B cell (primary cell): ENCODE measurements around the gene BABAM2. TPM values are rescaled to one million over a fixed set of nuclear protein-coding genes. Genes with fewer than 3 reads are reported as not detected.

Experiments
- ATAC-seq: fragments of 200-7000 bp; cut with Tn5 transposase; one replicate; pipeline ENCODE4 v1.10.0; 2021; ENCODE audit warnings: low read depth, mild to moderate bottlenecking, moderate number of reproducible peaks, moderate library complexity
- CTCF ChIA-PET: fragments of 350-600 bp; sonication (Branson Sonifier 250); formaldehyde crosslinking; loops from one replicate; lab custom pipeline; 2021; ENCODE audit warnings: antibody characterized with exemption, inconsistent platforms; lab: Charles Lee
- POLR2A ChIA-PET: fragments of 350-600 bp; sonication (Branson Sonifier 250); formaldehyde crosslinking; loops from one replicate; lab custom pipeline; 2021; ENCODE audit warnings: antibody characterized with exemption; lab: Charles Lee
- DNase-seq: peaks from one replicate; pipeline ENCODE4 v3.0.0; 2013
- H2AFZ ChIP-seq: 2 replicates; pipeline ENCODE4 v1.6.1; 2012; ENCODE audit warnings: mild to moderate bottlenecking, low read depth, low read length; ENCODE audit not compliant: insufficient read depth, poor library complexity, severe bottlenecking
- H3K27ac ChIP-seq, 2 donors: 1 replicate in 1 of 2; 2 replicates in 1 of 2; pipeline ENCODE4 v1.5.1; 2012 to 2013; ENCODE audit warnings: low read length in 2 of 2, mild to moderate bottlenecking in 2 of 2, moderate library complexity in 1 of 2
- H3K27me3 ChIP-seq, 4 experiments: fragments of 200-600 bp in 1 of 4; sonication (generic) in 1 of 4; replicated peaks in 1 of 4; 1 replicate in 2 of 4; 2 replicates in 2 of 4; pipeline versions ENCODE4 v1.6.1 to v1.7.0; 2013 to 2016; ENCODE audit warnings: low read length in 3 of 4, mild to moderate bottlenecking in 2 of 4, mixed read lengths in 1 of 4, moderate library complexity in 1 of 4; ENCODE audit not compliant: insufficient read depth in 4 of 4, control insufficient read depth in 3 of 4; ENCODE audit errors: control extremely low read depth in 1 of 4
- H3K36me3 ChIP-seq, 2 experiments: replicated peaks in 1 of 2; 1 replicate in 1 of 2; 2 replicates in 1 of 2; pipeline versions ENCODE4 v1.6.1 to v1.7.1; 2013; ENCODE audit warnings: low read length in 1 of 2; ENCODE audit not compliant: insufficient read depth in 2 of 2, control insufficient read depth in 1 of 2; ENCODE audit errors: control extremely low read depth in 1 of 2, extremely low read depth in 1 of 2
- H3K4me1 ChIP-seq, 2 donors: fragments of 200-600 bp in 1 of 2; sonication (generic) in 1 of 2; 1 replicate in 1 of 2; 2 replicates in 1 of 2; pipeline versions ENCODE4 v1.5.1 to v1.6.1; 2013 to 2017; ENCODE audit warnings: low read length in 2 of 2; ENCODE audit not compliant: control insufficient read depth in 2 of 2, insufficient read depth in 2 of 2
- H3K4me2 ChIP-seq: replicated peaks from 2 replicates; pipeline ENCODE3; 2012; ENCODE audit warnings: mild to moderate bottlenecking, low read depth, low read length; ENCODE audit not compliant: poor library complexity, severe bottlenecking
- H3K4me3 ChIP-seq, 5 experiments: fragments of 200-600 bp in 1 of 5; sonication (generic) in 1 of 5; 1 replicate in 3 of 5; 2 replicates in 2 of 5; pipeline versions ENCODE4 v1.5.1 to v1.7.0; 2011 to 2016; ENCODE audit warnings: low read length in 4 of 5, mild to moderate bottlenecking in 4 of 5, low read depth in 2 of 5, control low read depth in 1 of 5, moderate library complexity in 1 of 5; ENCODE audit not compliant: insufficient read depth in 1 of 5; ENCODE audit errors: control extremely low read depth in 1 of 5, extremely low read depth in 1 of 5
- H3K79me2 ChIP-seq: fragments of 200-600 bp; sonication (generic); one replicate; pipeline ENCODE4 v1.6.0; 2016; ENCODE audit warnings: low read length; ENCODE audit not compliant: control insufficient read depth, insufficient read depth
- H3K9ac ChIP-seq: fragments of 200-600 bp; sonication (generic); 2 replicates; pipeline ENCODE4 v1.6.1; 2017; ENCODE audit warnings: mild to moderate bottlenecking, low read length, moderate library complexity
- H3K9me3 ChIP-seq, 3 donors: one replicate each; pipeline versions ENCODE4 v1.6.1 to v1.7.1; 2013; ENCODE audit warnings: low read length in 2 of 3; ENCODE audit not compliant: control insufficient read depth in 2 of 3, insufficient read depth in 1 of 3; ENCODE audit errors: control extremely low read depth in 1 of 3
- H4K20me1 ChIP-seq: 2 replicates; pipeline ENCODE4 v1.6.0; 2012; ENCODE audit warnings: mild to moderate bottlenecking, low read length; ENCODE audit not compliant: insufficient read depth, control insufficient read depth, poor library complexity, severe bottlenecking
- H3K27ac Mint-ChIP-seq: one replicate; pipeline ENCODE4 v1.8.0; 2021; ENCODE audit warnings: mixed read lengths
- H3K27me3 Mint-ChIP-seq: one replicate; pipeline ENCODE4 v1.8.0; 2021; ENCODE audit warnings: mixed read lengths
- H3K4me1 Mint-ChIP-seq: one replicate; pipeline ENCODE4 v1.8.0; 2021; ENCODE audit warnings: mixed read lengths
- H3K4me3 Mint-ChIP-seq: one replicate; pipeline ENCODE4 v1.8.0; 2021; ENCODE audit warnings: mixed read lengths
- H3K9me3 Mint-ChIP-seq: one replicate; pipeline ENCODE4 v1.8.0; 2022; ENCODE audit warnings: mixed read lengths; ENCODE audit not compliant: insufficient read depth
- CTCF ChIP-seq: fragments of 200-600 bp; IDR thresholded peaks from one replicate; pipeline ENCODE4 v1.8.0; 2022; ENCODE audit warnings: antibody characterized with exemption, mild to moderate bottlenecking
- EZH2 ChIP-seq: IDR thresholded peaks from 2 replicates; pipeline ENCODE4 v1.6.1; 2012; ENCODE audit warnings: borderline replicate concordance, low read depth, mild to moderate bottlenecking, moderate library complexity, low read length; ENCODE audit not compliant: insufficient read depth, poor library complexity, severe bottlenecking
- WGBS: methylation state at CpG from one replicate; pipeline ENCODE4 v1.1.5; 2013; ENCODE audit warnings: missing lambda C conversion rate; ENCODE audit not compliant: insufficient coverage; 5-methylcytosine and 5-hydroxymethylcytosine counted together
- intact Hi-C: fragments of 100-400 bp; cut with micrococcal nuclease; formaldehyde crosslinking; loops from one replicate; pipeline ENCODE4 v1.10.0; 2022
- polyA plus RNA-seq: library from polyadenylated mRNA; depleted of rRNA; stranded (reverse); fragments of >200 nt; gene quantifications from 2 replicates; pipeline ENCODE4 v1.2.3, GENCODE V29; 2012
- total RNA-seq, 2 donors: library from RNA; stranded (reverse); fragments of 120-200 nt in 1 of 2; gene quantifications; 1 replicate in 1 of 2; 2 replicates in 1 of 2; pipeline versions ENCODE4 v1.2.3 to v1.2.4, GENCODE V29; 2013 to 2022

The BABAM2 gene
- total and polyA plus RNA-seq, 2 donors (not counting 1 experiment from before 2014, with no cell fraction given), result 22.3 to 69.6 TPM

GRCh38 chr2:28117104-28117596 lies 226.6 kb downstream of the BABAM2 start:
- H3K4me3 Mint-ChIP-seq, result no peak overlapping the region
- Histone ChIP-seq H3K9me3 (peaks cover 0 to 4% (median 0%) of the 10 kb centered on the region in 3 donors), H3K4me3 (no peak overlapping the region), H3K4me2 (no peak overlapping the region), H4K20me1 (no peaks in the 10 kb centered on the region), H3K79me2 (no peaks in the 10 kb centered on the region), H2AFZ (no peak overlapping the region), H3K27me3 (no peaks in the 10 kb centered on the region), H3K36me3 (no peaks in the 10 kb centered on the region), H3K27ac (no peak overlapping the region), H3K4me1 (no peaks in the 10 kb centered on the region), H3K9ac (no peak overlapping the region)
- no peak overlapping the region for H3K27ac Mint-ChIP-seq
- ChIA-PET CTCF (no interaction called here), POLR2A (no interaction called here)
- H3K27me3 Mint-ChIP-seq, result no peaks in the 10 kb centered on the region
- no peaks in the 10 kb centered on the region for H3K4me1 Mint-ChIP-seq
- no CpG with 5 or more reads among the region's 2 CpGs for WGBS
- H3K9me3 Mint-ChIP-seq, result no peaks in the 10 kb centered on the region
- intact Hi-C loops, result no loop called here
- TF ChIP-seq EZH2 (no peak), CTCF (no peak)
- no peak for DNase-seq
- no peak for ATAC-seq

GRCh38 chr2:28119631-28120030 lies 229.1 kb downstream of the BABAM2 start:
- no CpG with 5 or more reads among the region's 1 CpG for WGBS
- no peak overlapping the region for H3K4me3 Mint-ChIP-seq
- no peak overlapping the region for H3K9ac ChIP-seq
- ATAC-seq, result no peak
- H3K4me1 ChIP-seq, result no peaks in the 10 kb centered on the region
- no peaks in the 10 kb centered on the region for H4K20me1 ChIP-seq
- no peak overlapping the region for H3K27ac Mint-ChIP-seq
- CTCF ChIA-PET, result no interaction called here
- intact Hi-C loops, result no loop called here
- no peak for TF ChIP-seq EZH2
- TF ChIP-seq CTCF, result no peak
- H3K9me3 Mint-ChIP-seq, result no peaks in the 10 kb centered on the region
- no peak overlapping the region for H3K4me2 ChIP-seq
- POLR2A ChIA-PET, result no interaction called here
- H3K4me1 Mint-ChIP-seq, result no peaks in the 10 kb centered on the region
- H3K4me3 ChIP-seq, result no peak overlapping the region
- H3K36me3 ChIP-seq, result no peaks in the 10 kb centered on the region
- no peak overlapping the region for H3K27ac ChIP-seq
- H2AFZ ChIP-seq, result no peak overlapping the region
- peaks cover 0 to 4% (median 0%) of the 10 kb centered on the region in 3 donors for H3K9me3 ChIP-seq
- no peaks in the 10 kb centered on the region for H3K79me2 ChIP-seq
- no peaks in the 10 kb centered on the region for H3K27me3 Mint-ChIP-seq
- DNase-seq, result no peak
- H3K27me3 ChIP-seq, result no peaks in the 10 kb centered on the region
